IMR-90 (cell line): ENCODE measurements around the gene MEN1. TPM values are rescaled to one million over a fixed set of nuclear protein-coding genes. Genes with fewer than 3 reads are reported as not detected.

Experiments used
- ATAC-seq: fragments of 200-7000 bp; cut with Tn5 transposase; 2 replicates; pipeline ENCODE4 v1.9.1; 2020; ENCODE audit warnings: low read depth, mild to moderate bottlenecking, moderate library complexity
- BruUV-seq: library from RNA; stranded (reverse); fragments of 400-500 nt; replicated peaks from 2 replicates; lab custom pipeline; 2021; lab: Mats Ljungman, UMichigan
- CTCF ChIA-PET: fragments of 300-600 bp; formaldehyde crosslinking; extraction: SDS; loops from one replicate; lab custom pipeline; 2021; ENCODE audit warnings: antibody characterized with exemption; lab: Yijun Ruan, JAX
- POLR2A ChIA-PET: fragments of 300-600 bp; sonication (Branson Sonifier 250); formaldehyde crosslinking; loops from one replicate; lab custom pipeline; 2022; ENCODE audit warnings: antibody characterized with exemption; ENCODE audit not compliant: unreplicated experiment; lab: Charles Lee
- DNase-seq: peaks from one replicate; pipeline ENCODE4 v3.0.0; 2013
- H2AFZ ChIP-seq: replicated peaks from 2 replicates; pipeline ENCODE3; 2013; ENCODE audit warnings: low read length, mild to moderate bottlenecking; ENCODE audit not compliant: poor library complexity
- H2AK5ac ChIP-seq: 2 replicates; pipeline ENCODE4 v1.6.1; 2013; ENCODE audit warnings: low read depth, low read length, inconsistent platforms
- H2AK9ac ChIP-seq: replicated peaks from 2 replicates; pipeline ENCODE3; 2013; ENCODE audit warnings: mild to moderate bottlenecking, low read depth, low read length, moderate library complexity; ENCODE audit not compliant: poor library complexity
- H2BK120ac ChIP-seq: 2 replicates; pipeline ENCODE4 v1.6.1; 2013; ENCODE audit warnings: low read depth, low read length, inconsistent platforms
- H2BK15ac ChIP-seq: 3 replicates; pipeline ENCODE4 v1.6.1; 2013; ENCODE audit warnings: low read depth, low read length, inconsistent platforms
- H2BK20ac ChIP-seq: 2 replicates; pipeline ENCODE4 v1.6.1; 2013; ENCODE audit warnings: low read depth, mild to moderate bottlenecking, inconsistent platforms, low read length, moderate library complexity
- H2BK5ac ChIP-seq: 2 replicates; pipeline ENCODE4 v1.6.1; 2013; ENCODE audit warnings: mild to moderate bottlenecking, low read depth, low read length, inconsistent platforms; ENCODE audit not compliant: poor library complexity, severe bottlenecking
- H3K14ac ChIP-seq: replicated peaks from 2 replicates; pipeline ENCODE4 v1.6.1; 2013; ENCODE audit warnings: low read depth, low read length, inconsistent platforms
- H3K18ac ChIP-seq: 2 replicates; pipeline ENCODE4 v1.6.1; 2013; ENCODE audit warnings: low read depth, low read length, control low read depth
- H3K23ac ChIP-seq: 2 replicates; pipeline ENCODE4 v1.6.1; 2013; ENCODE audit warnings: low read depth, low read length, inconsistent platforms
- H3K27ac ChIP-seq: 2 replicates; pipeline ENCODE4 v1.5.1; 2013; ENCODE audit warnings: mild to moderate bottlenecking, control low read depth, low read length; ENCODE audit not compliant: insufficient read depth
- H3K27me3 ChIP-seq: 2 replicates; pipeline ENCODE4 v1.6.1; 2013; ENCODE audit warnings: low read length; ENCODE audit not compliant: control insufficient read depth, insufficient read depth
- H3K36me3 ChIP-seq: 2 replicates; pipeline ENCODE4 v1.6.1; 2013; ENCODE audit warnings: low read length, mixed read lengths; ENCODE audit not compliant: control insufficient read depth, insufficient read depth
- H3K4ac ChIP-seq: 2 replicates; pipeline ENCODE4 v1.6.1; 2013; ENCODE audit warnings: low read depth, low read length, inconsistent platforms
- H3K4me1 ChIP-seq: 2 replicates; pipeline ENCODE4 v1.6.1; 2013; ENCODE audit warnings: low read length, mixed read lengths; ENCODE audit not compliant: control insufficient read depth, insufficient read depth
- H3K4me2 ChIP-seq: 2 replicates; pipeline ENCODE4 v1.6.1; 2013; ENCODE audit warnings: low read depth, mild to moderate bottlenecking, control low read depth, low read length, moderate library complexity
- H3K4me3 ChIP-seq: 2 replicates; pipeline ENCODE4 v1.5.1; 2013; ENCODE audit warnings: low read depth, mild to moderate bottlenecking, control low read depth, low read length, moderate library complexity; ENCODE audit not compliant: insufficient read depth
- H3K56ac ChIP-seq: 2 replicates; pipeline ENCODE4 v1.6.1; 2013; ENCODE audit warnings: low read length, inconsistent platforms; ENCODE audit not compliant: insufficient read depth; ENCODE audit errors: extremely low read depth
- H3K79me1 ChIP-seq, 2 experiments: 2 replicates each; pipeline ENCODE4 v1.6.1; 2013; ENCODE audit warnings: low read length in 2 of 2, inconsistent platforms in 1 of 2, low read depth in 1 of 2
- H3K9ac ChIP-seq: 2 replicates; pipeline ENCODE4 v1.6.1; 2013; ENCODE audit warnings: low read depth, low read length, control low read depth
- H3K9me1 ChIP-seq: 2 replicates; pipeline ENCODE4 v1.6.1; 2013; ENCODE audit warnings: low read length, inconsistent platforms; ENCODE audit not compliant: insufficient read depth
- H3K9me3 ChIP-seq: 2 replicates; pipeline ENCODE4 v1.6.1; 2013; ENCODE audit warnings: low read length; ENCODE audit not compliant: control insufficient read depth, insufficient read depth
- H4K20me1 ChIP-seq: 2 replicates; pipeline ENCODE4 v1.6.1; 2013; ENCODE audit warnings: low read length, inconsistent platforms; ENCODE audit not compliant: insufficient read depth
- H4K5ac ChIP-seq: 2 replicates; pipeline ENCODE4 v1.6.1; 2013; ENCODE audit warnings: mild to moderate bottlenecking, low read depth, low read length, control low read depth
- H4K8ac ChIP-seq, 2 experiments: 2 replicates each; pipeline ENCODE4 v1.6.1; 2013; ENCODE audit warnings: low read depth in 2 of 2, low read length in 2 of 2, control low read depth in 1 of 2, inconsistent platforms in 1 of 2
- H4K91ac ChIP-seq: 2 replicates; pipeline ENCODE4 v1.6.1; 2013; ENCODE audit warnings: low read depth, low read length, inconsistent platforms; ENCODE audit not compliant: insufficient read depth
- NFE2L2 ChIP-seq: fragments of 150-350 bp; IDR thresholded peaks from 2 replicates; pipeline ENCODE4 v1.6.1; 2016; ENCODE audit warnings: low read depth, mild to moderate bottlenecking, low read length
- RAD21 ChIP-seq: IDR thresholded peaks from 2 replicates; pipeline ENCODE4 v1.6.1; 2012; ENCODE audit warnings: low read length, improper control_type of control experiment
- WGBS, 2 experiments: methylation state at CpG; one replicate each; pipeline versions ENCODE4 v1.1.5 to v1.1.7; 2013; ENCODE audit warnings: missing lambda C conversion rate in 2 of 2; ENCODE audit not compliant: insufficient read length in 1 of 2; ENCODE audit errors: extremely low coverage in 2 of 2; 5-methylcytosine and 5-hydroxymethylcytosine counted together
- dilution Hi-C: fragments of 300-500 bp; cut with HindIII; formaldehyde crosslinking; loops from one replicate; pipeline ENCODE4 v1.14.3; 2018; ENCODE audit warnings: low sequenced_read_pairs; ENCODE audit not compliant: unreplicated experiment
- in situ Hi-C: fragments of 300-500 bp; cut with MboI; formaldehyde crosslinking; loops from 3 replicates; pipeline ENCODE4 v1.14.3; 2019; ENCODE audit warnings: low sequenced_read_pairs, inconsistent platforms, mixed read lengths
- intact Hi-C: fragments of 100-400 bp; cut with micrococcal nuclease; formaldehyde crosslinking; loops from 2 replicates; pipeline ENCODE4 v1.10.0; 2022
- polyA plus RNA-seq, 3 experiments: library from polyadenylated mRNA; depleted of rRNA; stranded (reverse); fragments of >200 nt; gene quantifications; 2 replicates each; pipeline ENCODE4 v1.2.3, GENCODE V29; 2012; ENCODE audit warnings: low replicate concordance in 1 of 3
- total RNA-seq: library from RNA; depleted of rRNA; stranded (reverse); fragments of >200 nt; gene quantifications from 2 replicates; pipeline ENCODE4 v1.2.3, GENCODE V29; 2012
- TF ChIP-seq, protein P1 (sequence below): conservative IDR thresholded peaks from 2 replicates; pipeline ENCODE4 v1.5.1; 2012; ENCODE audit warnings: mild to moderate bottlenecking, low read depth, low read length, improper control_type of control experiment
- TF ChIP-seq, protein P2 (sequence below): fragments of 150-350 bp; IDR thresholded peaks from 2 replicates; pipeline ENCODE4 v1.6.1; 2017; ENCODE audit warnings: mild to moderate bottlenecking, antibody characterized with exemption, low read length, low read depth

MEN1 gene
- total and polyA plus RNA-seq, 2 of the 4 experiments (the other 2 are of a cell fraction) = 8.8 to 35.7 TPM

DNA sequence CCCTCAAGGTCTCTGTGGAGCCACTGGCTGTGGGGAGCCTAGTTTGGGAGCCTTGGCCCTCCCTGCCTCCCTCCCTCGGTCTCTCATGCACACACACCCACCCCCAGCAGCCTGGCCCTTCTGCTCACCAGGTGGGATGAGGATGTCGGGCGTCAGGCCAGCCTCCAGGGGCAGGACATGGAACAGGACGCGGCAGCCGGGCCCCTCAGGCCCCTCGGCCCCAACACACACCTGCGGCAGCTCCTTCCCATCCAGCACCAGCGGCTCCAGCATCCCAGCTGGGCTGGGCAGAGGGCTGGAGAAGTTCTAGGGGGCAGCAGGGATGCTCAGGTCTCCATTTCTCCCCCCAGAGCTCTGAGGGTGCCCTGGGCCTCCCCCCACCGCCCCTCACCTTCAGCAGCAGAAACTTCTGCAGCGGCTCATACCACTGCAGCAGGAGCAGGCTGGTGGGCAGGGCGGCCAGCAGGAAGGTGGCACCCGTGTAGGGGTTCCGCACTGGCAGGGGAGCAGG is 18.5 kb downstream of the MEN1 start:
- H3K4me3 ChIP-seq = no peak overlapping the region
- no peaks in the 10 kb centered on the region for H3K9me3 ChIP-seq
- no peak overlapping the region for H2AK9ac ChIP-seq
- H3K36me3 ChIP-seq = peaks cover 28% of the 10 kb centered on the region
- no peaks in the 10 kb centered on the region for H3K9me1 ChIP-seq
- H2BK20ac ChIP-seq = no peak overlapping the region
- no peak overlapping the region for H2BK120ac ChIP-seq
- H3K79me1 ChIP-seq = no peaks in the 10 kb centered on the region
- no peak overlapping the region for H4K5ac ChIP-seq
- BruUV-seq = no TSS peak
- POLR2A ChIA-PET = interaction anchor here (0.6 kb wide), 1 partner anchor 9 kb away, joined by 4 read pairs; no protein-coding TSS in a partner anchor
- 100% methylated on average over 1 of the region's 14 CpGs; no CpG with 5 or more reads in 1 of the 2 experiments for WGBS, 2 experiments
- H3K27me3 ChIP-seq = no peaks in the 10 kb centered on the region
- no peak overlapping the region for H2AFZ ChIP-seq
- no peak overlapping the region for H3K4me2 ChIP-seq
- H3K4ac ChIP-seq = no peak overlapping the region
- no peak overlapping the region for H3K23ac ChIP-seq
- no peaks in the 10 kb centered on the region for H4K20me1 ChIP-seq
- ATAC-seq (no peak), DNase-seq (no peak)
- intact Hi-C loops (no loop called here), dilution Hi-C loops (no loop called here), in situ Hi-C loops (no loop called here)
- H2BK5ac ChIP-seq = no peak overlapping the region
- no peak overlapping the region for H2AK5ac ChIP-seq
- H3K9ac ChIP-seq = no peak overlapping the region
- H3K18ac ChIP-seq = no peak overlapping the region
- no peak overlapping the region for H3K14ac ChIP-seq
- no peak overlapping the region for H2BK15ac ChIP-seq
- no peak overlapping the region for H3K56ac ChIP-seq
- CTCF ChIA-PET = no interaction called here
- TF ChIP-seq, protein P1, sequence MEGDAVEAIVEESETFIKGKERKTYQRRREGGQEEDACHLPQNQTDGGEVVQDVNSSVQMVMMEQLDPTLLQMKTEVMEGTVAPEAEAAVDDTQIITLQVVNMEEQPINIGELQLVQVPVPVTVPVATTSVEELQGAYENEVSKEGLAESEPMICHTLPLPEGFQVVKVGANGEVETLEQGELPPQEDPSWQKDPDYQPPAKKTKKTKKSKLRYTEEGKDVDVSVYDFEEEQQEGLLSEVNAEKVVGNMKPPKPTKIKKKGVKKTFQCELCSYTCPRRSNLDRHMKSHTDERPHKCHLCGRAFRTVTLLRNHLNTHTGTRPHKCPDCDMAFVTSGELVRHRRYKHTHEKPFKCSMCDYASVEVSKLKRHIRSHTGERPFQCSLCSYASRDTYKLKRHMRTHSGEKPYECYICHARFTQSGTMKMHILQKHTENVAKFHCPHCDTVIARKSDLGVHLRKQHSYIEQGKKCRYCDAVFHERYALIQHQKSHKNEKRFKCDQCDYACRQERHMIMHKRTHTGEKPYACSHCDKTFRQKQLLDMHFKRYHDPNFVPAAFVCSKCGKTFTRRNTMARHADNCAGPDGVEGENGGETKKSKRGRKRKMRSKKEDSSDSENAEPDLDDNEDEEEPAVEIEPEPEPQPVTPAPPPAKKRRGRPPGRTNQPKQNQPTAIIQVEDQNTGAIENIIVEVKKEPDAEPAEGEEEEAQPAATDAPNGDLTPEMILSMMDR = no peak
- TF ChIP-seq NFE2L2 (no peak), RAD21 (no peak)
- TF ChIP-seq, protein P2, sequence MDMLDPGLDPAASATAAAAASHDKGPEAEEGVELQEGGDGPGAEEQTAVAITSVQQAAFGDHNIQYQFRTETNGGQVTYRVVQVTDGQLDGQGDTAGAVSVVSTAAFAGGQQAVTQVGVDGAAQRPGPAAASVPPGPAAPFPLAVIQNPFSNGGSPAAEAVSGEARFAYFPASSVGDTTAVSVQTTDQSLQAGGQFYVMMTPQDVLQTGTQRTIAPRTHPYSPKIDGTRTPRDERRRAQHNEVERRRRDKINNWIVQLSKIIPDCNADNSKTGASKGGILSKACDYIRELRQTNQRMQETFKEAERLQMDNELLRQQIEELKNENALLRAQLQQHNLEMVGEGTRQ = no peak
- no peaks in the 10 kb centered on the region for H3K4me1 ChIP-seq
- H4K91ac ChIP-seq = no peak overlapping the region
- no peak overlapping the region for H3K27ac ChIP-seq
- no peak overlapping the region for H4K8ac ChIP-seq
